Parathyroid adenoma (tissue), 2 donors: ENCODE measurements around the gene IST1.

Experiments used
- H2AFZ ChIP-seq: fragments of 300-600 bp; sonication (generic); one replicate; pipeline ENCODE4 v1.7.0; 2017; ENCODE audit warnings: antibody characterized with exemption, mild to moderate bottlenecking
- H3K27ac ChIP-seq: fragments of 300-600 bp; sonication (generic); one replicate; pipeline ENCODE4 v1.7.0; 2017
- H3K27me3 ChIP-seq: fragments of 300-600 bp; sonication (generic); one replicate; pipeline ENCODE4 v1.7.0; 2017; ENCODE audit warnings: low read length; ENCODE audit not compliant: control insufficient read depth, insufficient read depth
- H3K36me3 ChIP-seq: fragments of 300-600 bp; sonication (generic); one replicate; pipeline ENCODE4 v1.7.0; 2017; ENCODE audit warnings: low read length; ENCODE audit not compliant: control insufficient read depth, insufficient read depth
- H3K4me1 ChIP-seq: fragments of 300-600 bp; sonication (generic); one replicate; pipeline ENCODE4 v1.7.0; 2017; ENCODE audit warnings: control low read depth
- H3K4me2 ChIP-seq: fragments of 300-600 bp; sonication (generic); one replicate; pipeline ENCODE4 v1.7.0; 2017; ENCODE audit warnings: low read length
- H3K4me3 ChIP-seq: fragments of 300-600 bp; sonication (generic); one replicate; pipeline ENCODE4 v1.7.0; 2017; ENCODE audit warnings: low read depth, low read length
- H3K79me2 ChIP-seq: fragments of 300-600 bp; sonication (generic); one replicate; pipeline ENCODE4 v1.7.0; 2017; ENCODE audit warnings: control low read depth
- H3K9ac ChIP-seq: fragments of 300-600 bp; sonication (generic); one replicate; pipeline ENCODE4 v1.7.0; 2017; ENCODE audit warnings: mild to moderate bottlenecking
- H3K9me3 ChIP-seq: fragments of 300-600 bp; sonication (generic); one replicate; pipeline ENCODE4 v1.7.0; 2017; ENCODE audit warnings: low read length; ENCODE audit not compliant: control insufficient read depth
- TF ChIP-seq, protein P1 (sequence below): fragments of 300-600 bp; sonication (generic); IDR thresholded peaks from one replicate; pipeline ENCODE4 v1.7.0; 2017; ENCODE audit warnings: antibody characterized with exemption, mild to moderate bottlenecking
- donor health status: primary hyperparathyroidism.

Gene IST1

GRCh38 chr16:71893888-71894228 is 1.5 kb upstream of the IST1 start:
- Histone ChIP-seq H3K9ac (no peak overlapping the region), H3K9me3 (no peaks in the 10 kb centered on the region), H2AFZ (peak overlapping the region; percentile 88), H3K79me2 (peaks cover 30% of the 10 kb centered on the region), H3K27ac (peak overlapping the region; percentile 96), H3K27me3 (no peaks in the 10 kb centered on the region), H3K4me3 (peak overlapping the region; percentile 99), H3K36me3 (no peaks in the 10 kb centered on the region), H3K4me1 (no peaks in the 10 kb centered on the region), H3K4me2 (peak overlapping the region; percentile 97)
- TF ChIP-seq, protein P1, sequence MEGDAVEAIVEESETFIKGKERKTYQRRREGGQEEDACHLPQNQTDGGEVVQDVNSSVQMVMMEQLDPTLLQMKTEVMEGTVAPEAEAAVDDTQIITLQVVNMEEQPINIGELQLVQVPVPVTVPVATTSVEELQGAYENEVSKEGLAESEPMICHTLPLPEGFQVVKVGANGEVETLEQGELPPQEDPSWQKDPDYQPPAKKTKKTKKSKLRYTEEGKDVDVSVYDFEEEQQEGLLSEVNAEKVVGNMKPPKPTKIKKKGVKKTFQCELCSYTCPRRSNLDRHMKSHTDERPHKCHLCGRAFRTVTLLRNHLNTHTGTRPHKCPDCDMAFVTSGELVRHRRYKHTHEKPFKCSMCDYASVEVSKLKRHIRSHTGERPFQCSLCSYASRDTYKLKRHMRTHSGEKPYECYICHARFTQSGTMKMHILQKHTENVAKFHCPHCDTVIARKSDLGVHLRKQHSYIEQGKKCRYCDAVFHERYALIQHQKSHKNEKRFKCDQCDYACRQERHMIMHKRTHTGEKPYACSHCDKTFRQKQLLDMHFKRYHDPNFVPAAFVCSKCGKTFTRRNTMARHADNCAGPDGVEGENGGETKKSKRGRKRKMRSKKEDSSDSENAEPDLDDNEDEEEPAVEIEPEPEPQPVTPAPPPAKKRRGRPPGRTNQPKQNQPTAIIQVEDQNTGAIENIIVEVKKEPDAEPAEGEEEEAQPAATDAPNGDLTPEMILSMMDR = no peak

DNA sequence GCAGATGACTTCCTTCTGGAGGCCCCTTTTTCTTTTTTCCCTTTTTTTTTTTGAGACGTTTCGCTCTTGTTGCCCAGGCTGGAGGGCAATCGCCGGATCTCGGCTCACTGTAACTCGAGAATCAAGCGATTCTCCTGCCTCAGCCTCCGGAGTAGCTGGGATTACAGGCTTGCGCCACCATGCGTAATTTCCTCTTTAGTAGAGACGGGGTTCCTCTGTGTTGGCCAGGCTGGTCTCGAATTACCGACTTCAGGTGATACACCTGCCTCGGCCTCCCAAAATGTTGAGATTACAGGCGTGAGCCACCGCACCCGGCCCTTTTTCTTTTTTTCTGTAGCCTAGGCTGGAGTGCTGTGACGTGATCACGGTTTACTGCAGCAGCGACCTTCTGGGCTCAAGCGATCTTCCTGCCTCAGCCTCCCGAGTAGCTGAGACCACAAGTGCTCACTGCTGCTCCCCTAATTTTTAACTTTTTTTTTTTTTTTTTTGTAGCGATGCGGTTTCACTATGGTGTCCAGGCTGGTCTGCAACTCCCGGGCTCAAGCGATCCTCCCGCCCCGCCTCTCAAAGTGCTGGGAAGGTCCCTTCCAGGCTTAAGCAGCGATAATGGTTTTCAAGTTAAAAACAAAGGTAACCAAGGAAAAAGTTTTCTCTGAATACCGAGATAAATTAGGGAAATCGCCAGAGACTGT is 956 bp upstream of the IST1 start:
- Histone ChIP-seq H3K9me3 (no peaks in the 10 kb centered on the region), H3K27me3 (no peaks in the 10 kb centered on the region), H2AFZ (peak overlapping the region; percentile 88), H3K9ac (peak overlapping the region; percentile 47), H3K79me2 (peaks cover 35% of the 10 kb centered on the region), H3K4me2 (peak overlapping the region; percentile 97), H3K36me3 (no peaks in the 10 kb centered on the region), H3K27ac (peak overlapping the region; percentile 96), H3K4me1 (no peaks in the 10 kb centered on the region), H3K4me3 (peak overlapping the region; percentile 99)
- TF ChIP-seq, protein P1 = peak; percentile 27

GRCh38 chr16:71895679-71896365 is 491 bp downstream of the IST1 start:
- Histone ChIP-seq H2AFZ (peak overlapping the region; percentile 88), H3K79me2 (peaks cover 39% of the 10 kb centered on the region), H3K4me3 (peak overlapping the region; percentile 99), H3K36me3 (no peaks in the 10 kb centered on the region), H3K4me1 (no peaks in the 10 kb centered on the region), H3K27ac (peak overlapping the region; percentile 96), H3K9me3 (no peaks in the 10 kb centered on the region), H3K27me3 (no peaks in the 10 kb centered on the region), H3K9ac (peak overlapping the region; percentile 98), H3K4me2 (peak overlapping the region; percentile 90)
- TF ChIP-seq, protein P1 = no peak

DNA sequence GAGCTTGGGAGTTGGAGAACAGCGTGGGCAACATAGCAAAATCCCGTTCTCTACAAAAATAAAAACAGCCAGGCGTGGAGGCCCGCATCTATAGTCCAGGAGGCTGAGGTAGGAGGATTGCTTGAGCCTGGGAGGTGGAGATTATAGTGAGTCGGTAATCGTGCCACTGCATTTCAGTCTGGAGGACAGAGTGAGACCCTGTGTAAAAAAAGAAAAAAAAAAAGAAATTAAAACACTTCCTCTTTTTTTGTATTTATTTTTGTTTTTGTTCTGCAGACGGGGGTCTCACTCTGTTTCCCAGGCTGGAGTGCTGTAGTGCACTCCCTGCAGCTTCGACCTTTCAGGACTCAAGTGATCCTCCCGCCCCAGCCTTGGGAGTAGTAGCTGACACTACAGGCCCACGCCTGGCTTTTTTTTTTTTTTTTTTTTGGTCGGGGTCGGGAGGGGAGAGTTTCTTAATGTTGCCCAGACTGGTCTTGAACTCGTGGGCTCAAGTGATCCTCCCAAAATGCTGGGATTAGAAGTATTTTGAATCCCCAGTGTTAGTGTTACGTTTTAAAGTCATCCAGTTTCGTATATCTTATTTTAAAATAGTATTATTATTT is 1.5 kb downstream of the IST1 start:
- H3K36me3 ChIP-seq = no peaks in the 10 kb centered on the region
- H3K27ac ChIP-seq = no peak overlapping the region
- TF ChIP-seq, protein P1 = no peak
- H3K4me2 ChIP-seq = peak overlapping the region; percentile 90
- H3K4me3 ChIP-seq = peak overlapping the region; percentile 99
- H3K4me1 ChIP-seq = peaks cover 2% of the 10 kb centered on the region
- no peaks in the 10 kb centered on the region for H3K9me3 ChIP-seq
- H3K27me3 ChIP-seq = no peaks in the 10 kb centered on the region
- H3K9ac ChIP-seq = no peak overlapping the region
- peaks cover 48% of the 10 kb centered on the region for H3K79me2 ChIP-seq
- H2AFZ ChIP-seq = no peak overlapping the region
